H1 (cell line): ENCODE data around the gene UVSSA. TPM values are rescaled to one million over a fixed set of nuclear protein-coding genes. Genes with fewer than 3 reads are reported as not detected.

Source experiments
- CTCF ChIA-PET: fragments of 300-600 bp; sonication (Branson Sonifier 250); formaldehyde crosslinking; loops from one replicate; lab custom pipeline; 2021; ENCODE audit not compliant: partially characterized antibody; lab: Charles Lee
- POLR2A ChIA-PET: fragments of 300-600 bp; sonication (Branson Sonifier 250); formaldehyde crosslinking; loops from one replicate; lab custom pipeline; 2021; ENCODE audit warnings: inconsistent platforms; ENCODE audit not compliant: partially characterized antibody; lab: Charles Lee
- DNase-seq, 2 experiments: peaks; one replicate each; pipeline versions ENCODE4 v3.0.0 to v3.0.0-alpha.2; 2010 to 2022; ENCODE audit warnings: low spot score in 2 of 2, low read depth in 1 of 2, mixed read lengths in 1 of 2
- FAIRE-seq: peaks from 2 replicates; lab custom pipeline; 2011; peaks lifted over from hg19 to GRCh38; lab: Jason Lieb, UNC
- H2AFZ ChIP-seq: 2 replicates; pipeline ENCODE4 v1.8.1; 2012; ENCODE audit warnings: low read length, inconsistent platforms
- H2AK5ac ChIP-seq: 2 replicates; pipeline ENCODE4 v1.6.1; 2013; ENCODE audit warnings: low read depth, low read length
- H2BK120ac ChIP-seq: replicated peaks from 2 replicates; pipeline ENCODE3; 2013; ENCODE audit warnings: low read depth, low read length, inconsistent platforms
- H2BK12ac ChIP-seq: 2 replicates; pipeline ENCODE4 v1.6.1; 2013; ENCODE audit warnings: low read depth, low read length
- H2BK15ac ChIP-seq: 2 replicates; pipeline ENCODE4 v1.6.1; 2013; ENCODE audit warnings: low read length
- H2BK20ac ChIP-seq: 2 replicates; pipeline ENCODE4 v1.6.1; 2013; ENCODE audit warnings: low read length
- H2BK5ac ChIP-seq: 2 replicates; pipeline ENCODE4 v1.6.1; 2013; ENCODE audit warnings: low read depth, low read length
- H3K14ac ChIP-seq: 2 replicates; pipeline ENCODE4 v1.6.1; 2013; ENCODE audit warnings: inconsistent platforms; ENCODE audit not compliant: insufficient read length
- H3K18ac ChIP-seq: 2 replicates; pipeline ENCODE4 v1.6.1; 2013; ENCODE audit warnings: low read length; ENCODE audit errors: extremely low read depth
- H3K23ac ChIP-seq: 2 replicates; pipeline ENCODE4 v1.6.1; 2013; ENCODE audit warnings: inconsistent platforms; ENCODE audit not compliant: insufficient read length
- H3K23me2 ChIP-seq: 2 replicates; pipeline ENCODE4 v1.6.1; 2013; ENCODE audit warnings: low read depth, low read length
- H3K27ac ChIP-seq: 2 replicates; pipeline ENCODE4 v1.6.1; 2011; ENCODE audit warnings: low read depth, low read length, inconsistent platforms
- H3K27me3 ChIP-seq, 4 experiments: replicated peaks in 1 of 4; 1 replicate in 1 of 4; 2 replicates in 3 of 4; pipeline versions ENCODE4 v1.6.1 to v1.8.1; 2011 to 2013; ENCODE audit warnings: low read length in 3 of 4, mild to moderate bottlenecking in 3 of 4, inconsistent platforms in 2 of 4, mixed read lengths in 2 of 4, moderate library complexity in 1 of 4; ENCODE audit not compliant: control insufficient read depth in 3 of 4, insufficient read depth in 3 of 4; ENCODE audit errors: extremely low read depth in 1 of 4
- H3K36me3 ChIP-seq, 4 experiments: 2 replicates each; pipeline versions ENCODE4 v1.6.1 to v1.8.1; 2011 to 2013; ENCODE audit warnings: mild to moderate bottlenecking in 4 of 4, low read length in 3 of 4, moderate library complexity in 2 of 4, control low read depth in 1 of 4, inconsistent platforms in 1 of 4; ENCODE audit not compliant: insufficient read depth in 4 of 4, control insufficient read depth in 2 of 4
- H3K4ac ChIP-seq: replicated peaks from 2 replicates; pipeline ENCODE3; 2013; ENCODE audit warnings: low read length, low read depth, mixed read lengths, inconsistent platforms; ENCODE audit not compliant: insufficient read length
- H3K4me1 ChIP-seq, 4 experiments: replicated peaks in 1 of 4; 1 replicate in 1 of 4; 2 replicates in 3 of 4; pipeline versions ENCODE4 v1.6.1 to v1.8.1; 2011 to 2013; ENCODE audit warnings: low read length in 3 of 4, inconsistent platforms in 2 of 4, mixed read lengths in 1 of 4; ENCODE audit not compliant: insufficient read depth in 4 of 4, control insufficient read depth in 3 of 4
- H3K4me2 ChIP-seq, 2 experiments: 2 replicates each; pipeline versions ENCODE4 v1.6.1 to v1.8.1; 2011 to 2013; ENCODE audit warnings: low read depth in 2 of 2, low read length in 2 of 2, control low read depth in 1 of 2, inconsistent platforms in 1 of 2, mild to moderate bottlenecking in 1 of 2; ENCODE audit not compliant: insufficient read depth in 1 of 2
- H3K4me3 ChIP-seq, 4 experiments: fragments of 200-600, 300-600 bp in 1 of 4; sonication (generic), shearing (Covaris generic), sonication (Bioruptor Twin) in 1 of 4; 2 replicates each; pipeline versions ENCODE4 v1.5.1 to v1.8.1; 2011 to 2016; ENCODE audit warnings: low read length in 4 of 4, low read depth in 3 of 4, control low read depth in 2 of 4, inconsistent platforms in 2 of 4, mild to moderate bottlenecking in 2 of 4, mixed read lengths in 1 of 4, moderate library complexity in 1 of 4; ENCODE audit not compliant: insufficient read depth in 2 of 4; ENCODE audit errors: extremely low read depth in 1 of 4
- H3K56ac ChIP-seq: replicated peaks from 2 replicates; pipeline ENCODE3; 2013; ENCODE audit warnings: low read depth, mild to moderate bottlenecking, mixed read lengths, low read length, inconsistent platforms; ENCODE audit not compliant: insufficient read length
- H3K79me1 ChIP-seq: 2 replicates; pipeline ENCODE4 v1.6.1; 2013; ENCODE audit warnings: low read depth, low read length, control low read depth
- H3K79me2 ChIP-seq, 2 experiments: 2 replicates each; pipeline versions ENCODE4 v1.6.1 to v1.8.1; 2012 to 2013; ENCODE audit warnings: low read length in 2 of 2, mild to moderate bottlenecking in 2 of 2, inconsistent platforms in 1 of 2; ENCODE audit not compliant: insufficient read depth in 2 of 2, control insufficient read depth in 1 of 2
- H3K9ac ChIP-seq, 4 experiments: replicated peaks in 1 of 4; 1 replicate in 1 of 4; 2 replicates in 3 of 4; pipeline versions ENCODE4 v1.6.1 to v1.8.1; 2011 to 2013; ENCODE audit warnings: low read depth in 3 of 4, low read length in 3 of 4, control low read depth in 2 of 4, mild to moderate bottlenecking in 2 of 4, moderate library complexity in 2 of 4, inconsistent platforms in 1 of 4; ENCODE audit errors: extremely low read depth in 1 of 4
- H3K9me3 ChIP-seq, 2 experiments: 2 replicates each; pipeline versions ENCODE4 v1.6.1 to v1.8.1; 2012 to 2013; ENCODE audit warnings: mild to moderate bottlenecking in 2 of 2, moderate library complexity in 2 of 2, control low read depth in 1 of 2, inconsistent platforms in 1 of 2, low read depth in 1 of 2, low read length in 1 of 2, mixed read lengths in 1 of 2; ENCODE audit not compliant: insufficient read depth in 2 of 2
- H4K20me1 ChIP-seq, 2 experiments: replicated peaks in 1 of 2; 2 replicates each; pipeline versions ENCODE3 to v1.8.1; 2011 to 2013; ENCODE audit warnings: inconsistent platforms in 2 of 2, low read length in 2 of 2, mild to moderate bottlenecking in 1 of 2; ENCODE audit not compliant: insufficient read depth in 2 of 2, control insufficient read depth in 1 of 2
- H4K5ac ChIP-seq: 2 replicates; pipeline ENCODE4 v1.6.1; 2013; ENCODE audit warnings: low read length, low read depth, mixed read lengths, inconsistent platforms; ENCODE audit not compliant: insufficient read length
- H4K8ac ChIP-seq: 2 replicates; pipeline ENCODE4 v1.8.0; 2013; ENCODE audit warnings: mild to moderate bottlenecking, moderate library complexity, low read length, inconsistent platforms; ENCODE audit not compliant: insufficient read depth; ENCODE audit errors: extremely low read depth
- H4K91ac ChIP-seq: replicated peaks from 2 replicates; pipeline ENCODE3; 2013; ENCODE audit warnings: low read length, mixed read lengths, inconsistent platforms; ENCODE audit not compliant: insufficient read length
- BRCA1 ChIP-seq: IDR thresholded peaks from 2 replicates; pipeline ENCODE4 v1.6.1; 2012; ENCODE audit warnings: low read depth, low read length, improper control_type of control experiment
- CREB1 ChIP-seq: IDR thresholded peaks from 2 replicates; pipeline ENCODE4 v1.6.1; 2012; ENCODE audit warnings: inconsistent platforms
- RAD21 ChIP-seq, 2 experiments: IDR thresholded peaks in 1 of 2; conservative IDR thresholded peaks in 1 of 2; 2 replicates each; pipeline ENCODE4 v1.6.1; 2011; ENCODE audit warnings: low read depth in 2 of 2, low read length in 2 of 2, improper control_type of control experiment in 1 of 2, inconsistent platforms in 1 of 2, mild to moderate bottlenecking in 1 of 2, moderate library complexity in 1 of 2
- RXRA ChIP-seq: IDR thresholded peaks from 2 replicates; pipeline ENCODE4 v1.6.1; 2011; ENCODE audit warnings: low read depth, mild to moderate bottlenecking, low read length, moderate library complexity; ENCODE audit not compliant: insufficient read depth
- SP4 ChIP-seq: IDR thresholded peaks from 2 replicates; pipeline ENCODE4 v1.6.1; 2012; ENCODE audit warnings: low read length, inconsistent platforms
- SUZ12 ChIP-seq: fragments of 200-600 bp; sonication (generic); IDR thresholded peaks from 2 replicates; pipeline ENCODE4 v1.6.1; 2012; ENCODE audit warnings: mild to moderate bottlenecking, inconsistent platforms, low read length, moderate library complexity, mixed read lengths
- TEAD4 ChIP-seq: IDR thresholded peaks from 2 replicates; pipeline ENCODE4 v1.6.1; 2012; ENCODE audit warnings: low read depth, low read length, inconsistent platforms, mixed read lengths
- WGBS, 2 experiments: shearing (Covaris generic) in 1 of 2; methylation state at CpG; one replicate each; pipeline versions ENCODE4 v1.1.6 to v1.1.7; 2013 to 2015; ENCODE audit warnings: low lambda C conversion rate in 2 of 2, mixed read lengths in 2 of 2, inconsistent platforms in 1 of 2, low coverage in 1 of 2, missing lambda C conversion rate in 1 of 2; ENCODE audit not compliant: insufficient replicate concordance in 2 of 2, insufficient coverage in 1 of 2, insufficient read length in 1 of 2; ENCODE audit errors: extremely low coverage in 1 of 2, missing lambda C conversion rate in 1 of 2; 5-methylcytosine and 5-hydroxymethylcytosine counted together
- polyA plus RNA-seq, 7 experiments: library from polyadenylated mRNA; depleted of rRNA in 3 of 7; stranded (reverse) in 5 of 7; unstranded in 2 of 7; fragments of >200 nt in 5 of 7; fragments of 200-250 nt in 2 of 7; gene quantifications; 1 replicate in 5 of 7; 2 replicates in 1 of 7; 4 replicates in 1 of 7; pipeline versions ENCODE4 v1.2.1 to v1.2.3, GENCODE V29; 2011 to 2013; ENCODE audit warnings: missing spikeins in 2 of 7, mixed read lengths in 2 of 7
- total RNA-seq: library from RNA; stranded (reverse); fragmentation: NEBNext Ultra II Directional; extraction: Animal tissue kit (Norgen Biotek cat#: 25700); gene quantifications from 2 replicates; pipeline ENCODE4 v1.2.1, GENCODE V29; 2021

Gene UVSSA
- total and polyA plus RNA-seq, 2 of the 8 experiments (the other 6 are each of a cell fraction or from before 2014, with no cell fraction given), result 14.5 to 19.4 TPM

DNA sequence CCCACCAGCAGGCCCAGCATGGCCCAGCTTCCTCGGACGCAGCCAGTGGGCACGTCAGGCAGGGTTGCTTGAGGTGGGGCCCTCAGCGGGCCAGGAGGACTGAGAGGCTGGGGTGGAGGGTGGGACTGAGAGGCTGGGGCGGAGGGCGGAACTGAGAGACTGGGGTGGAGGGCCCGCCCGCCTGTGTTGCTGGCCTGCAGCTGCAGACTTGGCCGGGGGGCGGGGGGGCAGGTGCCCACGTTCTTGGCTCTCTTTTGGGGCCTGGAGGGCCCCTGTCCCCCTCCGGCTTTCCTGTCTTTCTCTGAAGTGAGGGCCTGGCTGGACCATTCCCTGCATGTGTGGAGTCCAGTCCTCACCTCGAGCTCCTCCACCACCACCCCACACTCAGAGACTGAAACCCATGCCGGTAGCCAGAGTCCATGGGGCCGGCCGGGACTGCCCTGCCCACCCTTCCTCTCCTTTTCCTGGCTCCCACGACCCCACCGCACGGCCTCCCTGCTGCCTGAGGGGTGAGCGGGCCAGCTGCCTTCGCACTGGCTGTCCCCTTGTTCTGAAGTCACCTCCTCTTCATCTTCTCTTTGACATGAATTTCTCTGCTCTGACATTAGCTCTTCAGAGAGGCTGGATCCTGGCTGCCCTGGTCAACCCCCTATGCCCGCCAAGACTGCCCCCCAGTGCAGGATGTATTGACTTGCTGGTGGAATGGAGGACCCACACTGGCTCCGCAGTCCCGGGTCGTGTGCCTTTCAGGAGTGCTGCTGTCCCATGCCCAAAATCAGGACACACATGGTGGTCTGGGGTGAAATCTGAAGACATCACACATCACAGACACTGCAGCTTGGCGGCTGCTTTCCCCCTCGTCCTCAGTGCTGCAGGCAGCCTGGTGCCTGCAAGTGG, 69.3 kb downstream of the UVSSA start:
- no peak overlapping the region for H2BK12ac ChIP-seq
- no peak overlapping the region for H3K23ac ChIP-seq
- ChIA-PET CTCF (interaction anchor here (0.7 kb wide), 1 partner anchor 62 kb away, joined by 3 read pairs; no protein-coding TSS in a partner anchor), POLR2A (no interaction called here)
- no peak for DNase-seq
- no peak overlapping the region for H2AFZ ChIP-seq
- H3K4me3 ChIP-seq, result no peak overlapping the region
- H3K9me3 ChIP-seq, result no peaks in the 10 kb centered on the region
- H3K14ac ChIP-seq, result no peak overlapping the region
- no peak overlapping the region for H4K5ac ChIP-seq
- no peak overlapping the region for H2BK5ac ChIP-seq
- no peak overlapping the region for H2BK120ac ChIP-seq
- no peak for FAIRE-seq
- H3K4ac ChIP-seq, result no peak overlapping the region
- TF ChIP-seq SP4 (no peak), TEAD4 (no peak), CREB1 (no peak), SUZ12 (no peak), BRCA1 (no peak), RXRA (no peak), RAD21 (IDR thresholded peaks at IDR 0.05 in 1 of 2, conservative IDR thresholded peaks at IDR 0.05 in 1 of 2; ENCODE audit: low read depth in 2 of 2, low read length in 2 of 2) (no peak)
- no peak overlapping the region for H3K4me2 ChIP-seq
- no peaks in the 10 kb centered on the region for H3K36me3 ChIP-seq
- H2BK15ac ChIP-seq, result no peak overlapping the region
- H3K56ac ChIP-seq, result no peak overlapping the region
- H2BK20ac ChIP-seq, result no peak overlapping the region
- no peaks in the 10 kb centered on the region for H3K79me2 ChIP-seq
- H4K8ac ChIP-seq, result no peak overlapping the region
- H3K4me1 ChIP-seq, result peaks cover 0 to 10% (median 2%) of the 10 kb centered on the region in 4 experiments; a peak in 4 of 7 replicates
- no peak overlapping the region for H3K9ac ChIP-seq
- no peak overlapping the region for H3K27ac ChIP-seq
- H3K79me1 ChIP-seq, result no peaks in the 10 kb centered on the region
- no peak overlapping the region for H3K18ac ChIP-seq
- 79% methylated on average over 17 of the region's 27 CpGs; no CpG with 5 or more reads in 1 of the 2 experiments for whole genome bisulfite sequencing, 2 experiments
- peaks cover 0 to 29% (median 25%) of the 10 kb centered on the region in 4 experiments; a peak in 6 of 7 replicates for H3K27me3 ChIP-seq
- no peak overlapping the region for H4K91ac ChIP-seq
- H4K20me1 ChIP-seq, result peaks cover 4 to 11% of the 10 kb centered on the region in 2 experiments
- H3K23me2 ChIP-seq, result no peaks in the 10 kb centered on the region; the same call in 1 of the 2 replicates
- no peak overlapping the region for H2AK5ac ChIP-seq
